IPS-15b (cell line): ENCODE results near the gene PSMD5.

ENCODE experiments used
- H3K27me3 ChIP-seq: one replicate; pipeline ENCODE4 v1.6.1; 2013; ENCODE audit warnings: low read length; ENCODE audit not compliant: control insufficient read depth, insufficient read depth
- H3K36me3 ChIP-seq: one replicate; pipeline ENCODE4 v1.6.1; 2013; ENCODE audit warnings: low read length; ENCODE audit not compliant: control insufficient read depth, insufficient read depth
- H3K4me1 ChIP-seq: one replicate; pipeline ENCODE4 v1.6.1; 2013; ENCODE audit warnings: mild to moderate bottlenecking, low read length; ENCODE audit not compliant: control insufficient read depth, insufficient read depth
- H3K4me3 ChIP-seq: one replicate; pipeline ENCODE4 v1.5.1; 2013; ENCODE audit warnings: low read depth, low read length
- H3K9ac ChIP-seq: one replicate; pipeline ENCODE4 v1.6.1; 2013; ENCODE audit warnings: low read depth, mild to moderate bottlenecking, low read length
- H3K9me3 ChIP-seq: one replicate; pipeline ENCODE4 v1.6.1; 2013; ENCODE audit warnings: mild to moderate bottlenecking, low read length; ENCODE audit not compliant: control insufficient read depth, insufficient read depth

The PSMD5 gene

DNA sequence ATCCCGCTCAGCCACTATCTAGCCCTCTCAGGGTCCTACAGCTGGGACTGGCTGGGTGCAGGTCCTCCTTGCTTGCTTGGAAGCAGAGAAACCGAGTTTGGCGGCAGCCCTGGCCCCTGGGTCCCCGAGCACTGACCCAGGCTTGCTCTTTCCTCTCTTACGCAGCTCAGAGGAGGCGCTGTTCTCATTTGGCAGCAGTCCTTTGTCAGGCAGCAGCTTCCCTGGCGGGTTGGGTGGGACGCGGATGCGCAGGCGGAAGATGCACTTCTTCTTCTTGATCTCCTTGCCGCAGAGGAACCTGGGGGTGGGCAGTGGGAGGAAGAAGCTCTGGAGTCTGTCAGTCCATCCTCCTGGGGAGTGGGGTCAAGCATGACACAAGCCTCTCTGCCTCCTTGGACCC lies 19.7 kb upstream of the PSMD5 start:
- H3K4me3 ChIP-seq = no peak overlapping the region
- no peaks in the 10 kb centered on the region for H3K27me3 ChIP-seq
- no peaks in the 10 kb centered on the region for H3K4me1 ChIP-seq
- H3K9me3 ChIP-seq = no peaks in the 10 kb centered on the region
- no peak overlapping the region for H3K9ac ChIP-seq
- peaks cover 31% of the 10 kb centered on the region for H3K36me3 ChIP-seq

DNA sequence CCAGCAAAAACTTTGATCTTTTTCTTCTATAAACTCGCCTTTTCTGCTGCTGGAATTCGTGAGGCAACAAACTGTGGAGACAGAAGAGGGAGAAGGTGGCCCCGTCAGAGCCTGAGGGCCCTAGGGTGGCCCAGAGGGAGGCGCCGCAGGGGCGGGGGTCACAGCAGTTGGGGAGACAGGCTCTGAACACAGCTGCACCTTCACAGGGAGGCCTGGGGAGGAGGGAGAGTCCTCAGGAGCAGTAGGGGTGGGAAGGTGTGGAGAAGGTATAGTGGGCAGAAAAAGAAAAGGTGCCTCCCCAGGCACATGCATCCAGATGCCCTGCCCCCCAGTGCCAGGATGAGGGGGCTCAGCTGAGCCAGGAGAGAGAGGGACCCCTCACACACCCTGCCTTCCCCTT lies 19.2 kb upstream of the PSMD5 start:
- Histone ChIP-seq H3K36me3 (peaks cover 34% of the 10 kb centered on the region), H3K4me3 (no peak overlapping the region), H3K27me3 (no peaks in the 10 kb centered on the region), H3K4me1 (no peaks in the 10 kb centered on the region), H3K9ac (no peak overlapping the region), H3K9me3 (no peaks in the 10 kb centered on the region)

DNA sequence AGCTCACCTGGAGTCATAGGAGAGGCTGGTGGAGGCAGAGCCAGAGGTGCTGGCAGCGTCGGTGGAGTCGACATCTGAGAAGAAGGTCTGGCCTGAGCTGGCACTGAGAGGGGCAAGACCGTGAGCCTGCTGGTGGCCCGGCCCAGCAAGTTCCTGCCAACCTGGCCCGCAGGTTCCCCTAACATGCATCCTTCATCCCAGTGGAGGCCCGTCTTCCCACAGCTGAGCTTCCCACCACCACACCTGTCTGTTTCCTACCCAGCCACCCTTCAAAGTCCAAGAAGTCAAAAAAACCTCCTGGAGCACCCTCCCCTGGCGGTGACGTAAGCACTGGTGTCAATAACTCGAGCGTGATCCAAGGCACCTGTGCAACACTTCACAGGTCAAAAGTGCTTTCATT lies 17.4 kb upstream of the PSMD5 start:
- H3K4me1 ChIP-seq = no peaks in the 10 kb centered on the region
- no peak overlapping the region for H3K9ac ChIP-seq
- H3K36me3 ChIP-seq = peaks cover 29% of the 10 kb centered on the region
- no peaks in the 10 kb centered on the region for H3K9me3 ChIP-seq
- H3K27me3 ChIP-seq = no peaks in the 10 kb centered on the region
- no peak overlapping the region for H3K4me3 ChIP-seq

DNA sequence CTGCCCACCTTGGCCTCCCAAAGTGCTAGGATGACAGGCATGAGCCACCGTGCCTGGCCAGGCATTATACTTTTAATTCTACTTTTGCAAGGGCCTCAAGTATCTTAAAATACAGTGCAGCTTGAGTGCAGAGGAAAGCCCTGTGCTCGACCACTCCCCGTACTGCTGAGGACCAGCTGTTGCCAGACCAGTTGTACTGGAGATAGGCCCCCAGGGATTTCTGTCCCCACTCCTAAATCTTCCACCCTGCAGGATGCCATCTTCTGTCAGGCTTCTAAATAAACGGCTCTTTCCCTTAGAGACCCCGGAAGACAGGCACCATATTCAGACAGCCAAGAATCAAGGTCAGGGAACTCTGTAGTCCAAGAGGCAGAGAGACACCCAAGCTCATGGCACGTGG lies 16.6 kb upstream of the PSMD5 start:
- Histone ChIP-seq H3K9me3 (no peaks in the 10 kb centered on the region), H3K27me3 (no peaks in the 10 kb centered on the region), H3K4me3 (no peak overlapping the region), H3K36me3 (peaks cover 29% of the 10 kb centered on the region), H3K4me1 (no peaks in the 10 kb centered on the region), H3K9ac (no peak overlapping the region)

DNA sequence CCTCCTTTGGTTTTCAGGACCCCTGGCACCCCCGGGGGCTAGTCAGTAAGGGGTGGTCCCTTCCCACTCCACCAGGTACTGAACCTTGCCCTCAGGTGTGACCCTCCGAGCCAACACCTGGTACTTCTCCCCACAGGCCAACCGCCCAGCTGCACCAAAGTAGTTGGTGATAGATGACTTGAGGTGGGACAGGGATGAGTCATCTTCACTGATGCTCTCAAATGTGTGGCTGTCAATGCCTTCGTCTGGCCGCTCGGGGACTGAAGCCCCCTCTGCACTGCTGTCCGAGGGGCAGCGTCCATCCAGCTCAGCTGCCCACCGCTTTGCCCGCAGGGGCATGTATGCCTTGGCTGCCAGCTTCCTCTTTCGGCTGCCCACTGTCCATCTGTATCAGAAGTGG lies 15.2 kb upstream of the PSMD5 start:
- H3K27me3 ChIP-seq = no peaks in the 10 kb centered on the region
- no peak overlapping the region for H3K9ac ChIP-seq
- peaks cover 22% of the 10 kb centered on the region for H3K36me3 ChIP-seq
- peaks cover under 1% of the 10 kb centered on the region for H3K4me1 ChIP-seq
- no peak overlapping the region for H3K4me3 ChIP-seq
- H3K9me3 ChIP-seq = no peaks in the 10 kb centered on the region

DNA sequence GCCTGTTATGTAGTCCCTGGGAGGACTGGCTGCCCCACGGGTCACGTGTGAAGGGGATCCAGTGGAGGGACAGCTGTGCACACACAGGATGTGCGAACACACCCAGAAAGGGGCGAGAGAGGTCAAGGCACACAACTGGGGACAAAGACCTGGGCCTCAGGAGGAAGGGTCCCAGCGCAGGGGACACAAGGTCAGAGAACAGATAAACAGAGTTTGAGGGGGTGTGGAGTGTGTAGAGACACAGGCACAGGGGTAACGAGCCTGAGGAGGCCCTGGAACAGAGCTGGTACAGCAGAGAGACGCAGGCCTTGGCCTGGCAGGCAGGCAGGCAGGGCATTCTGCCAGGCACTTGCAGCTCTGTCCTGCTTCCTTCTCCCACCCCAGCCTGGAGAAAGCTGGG lies 14.8 kb upstream of the PSMD5 start:
- Histone ChIP-seq H3K9me3 (no peaks in the 10 kb centered on the region), H3K9ac (no peak overlapping the region), H3K4me3 (no peak overlapping the region), H3K27me3 (no peaks in the 10 kb centered on the region), H3K4me1 (peaks cover 5% of the 10 kb centered on the region), H3K36me3 (peaks cover 22% of the 10 kb centered on the region)

DNA sequence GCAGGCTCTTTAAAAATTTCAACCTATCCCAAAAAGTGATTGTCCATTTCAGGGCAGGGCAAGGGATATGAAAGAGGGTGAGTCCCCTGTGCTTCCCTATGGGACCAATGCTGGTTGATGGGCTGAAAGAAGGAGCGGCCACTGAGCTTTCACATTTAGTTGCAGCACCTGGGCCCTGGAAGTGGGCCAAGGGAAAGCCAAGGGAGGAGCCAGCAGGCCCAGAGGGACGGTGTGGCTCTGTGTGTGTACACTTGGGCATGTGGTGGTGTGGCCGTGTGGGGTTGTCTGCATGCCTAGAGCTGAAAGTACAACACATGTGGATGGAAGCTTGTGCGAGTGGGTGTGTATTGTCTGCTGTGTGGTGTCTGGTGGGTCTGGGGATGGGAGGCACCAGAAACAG lies 14.0 kb upstream of the PSMD5 start:
- H3K4me1 ChIP-seq = peaks cover 12% of the 10 kb centered on the region
- no peak overlapping the region for H3K4me3 ChIP-seq
- H3K27me3 ChIP-seq = no peaks in the 10 kb centered on the region
- H3K9me3 ChIP-seq = no peaks in the 10 kb centered on the region
- no peak overlapping the region for H3K9ac ChIP-seq
- H3K36me3 ChIP-seq = peaks cover 18% of the 10 kb centered on the region

DNA sequence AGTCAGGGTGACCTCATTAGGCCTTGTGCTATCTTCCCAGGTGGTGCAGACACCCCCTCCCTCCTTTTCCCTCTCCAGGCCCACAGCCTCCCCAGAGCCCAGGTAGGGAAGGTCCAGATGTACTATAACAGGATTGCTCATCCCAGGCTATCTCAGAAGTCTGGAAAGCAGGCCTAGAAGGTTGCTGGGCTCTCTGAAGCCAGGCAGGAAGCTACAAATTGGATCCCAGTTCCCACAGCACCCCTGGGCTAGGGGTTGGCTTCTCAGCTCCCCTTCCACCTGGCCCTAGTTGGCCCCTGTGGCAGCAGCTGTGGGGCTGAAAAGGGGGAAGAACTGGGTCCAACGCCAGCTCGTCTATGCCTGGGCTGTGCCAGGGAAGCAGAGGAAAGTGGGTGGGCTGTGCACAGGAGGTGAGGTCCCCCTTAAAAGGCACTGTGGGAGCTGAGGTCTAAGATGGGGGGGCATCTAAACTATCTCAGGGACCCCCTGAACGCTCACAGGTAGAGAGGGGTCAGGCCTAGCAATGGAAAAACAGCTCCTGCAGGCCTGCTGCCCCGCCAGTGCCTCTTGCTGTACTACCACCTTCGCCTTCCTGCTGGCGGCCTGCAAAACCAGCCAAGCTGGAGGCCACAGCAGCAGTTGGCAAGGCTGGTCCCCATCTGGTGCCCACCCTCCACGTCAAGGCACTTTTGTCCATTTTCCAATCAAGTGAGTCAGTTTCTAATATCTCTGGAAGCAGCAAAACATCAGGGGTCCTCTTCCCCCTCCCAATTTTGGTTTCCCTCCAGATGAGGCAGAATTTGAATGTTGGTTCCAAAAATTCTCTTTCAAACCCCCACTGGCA lies 13.3 kb upstream of the PSMD5 start:
- H3K9me3 ChIP-seq = no peaks in the 10 kb centered on the region
- H3K27me3 ChIP-seq = no peaks in the 10 kb centered on the region
- H3K4me3 ChIP-seq = no peak overlapping the region
- H3K9ac ChIP-seq = no peak overlapping the region
- peaks cover 15% of the 10 kb centered on the region for H3K36me3 ChIP-seq
- peaks cover 16% of the 10 kb centered on the region for H3K4me1 ChIP-seq

DNA sequence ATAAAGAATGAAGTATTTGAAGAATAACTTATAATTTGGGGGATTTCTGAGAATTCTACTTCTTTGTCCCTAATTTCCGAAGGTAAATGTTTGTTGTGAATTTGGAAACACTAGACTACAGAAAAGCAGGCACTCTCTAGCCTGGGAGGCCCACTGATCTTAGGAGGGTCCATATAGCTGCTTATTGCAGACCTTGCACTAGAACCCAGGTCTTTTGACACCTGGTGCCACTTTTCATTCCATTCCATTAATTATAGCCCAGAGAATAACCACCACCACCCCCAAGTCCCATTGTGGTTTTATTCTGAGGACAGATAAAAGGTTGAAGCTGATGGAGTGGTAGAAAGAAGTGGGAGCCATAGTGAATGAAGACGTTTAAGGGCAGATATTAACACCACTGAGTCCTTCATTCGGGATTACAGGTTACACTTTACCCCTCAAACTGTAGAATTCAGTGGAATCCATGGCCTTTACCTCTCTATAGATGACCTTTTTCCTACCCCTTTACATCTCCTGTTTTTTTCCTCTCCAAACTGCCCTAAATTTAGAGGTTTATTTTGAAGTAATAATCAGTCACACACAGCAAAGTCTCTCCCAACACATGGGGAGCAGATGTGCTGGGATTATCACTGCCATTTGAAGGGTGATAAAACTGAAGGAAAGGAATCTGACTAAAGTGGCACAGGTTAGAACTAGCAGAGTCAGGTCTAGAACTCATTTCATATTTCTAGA lies 12.0 kb upstream of the PSMD5 start:
- Histone ChIP-seq H3K4me1 (peaks cover 16% of the 10 kb centered on the region), H3K27me3 (no peaks in the 10 kb centered on the region), H3K9ac (no peak overlapping the region), H3K4me3 (no peak overlapping the region), H3K9me3 (no peaks in the 10 kb centered on the region), H3K36me3 (peaks cover 9% of the 10 kb centered on the region)

DNA sequence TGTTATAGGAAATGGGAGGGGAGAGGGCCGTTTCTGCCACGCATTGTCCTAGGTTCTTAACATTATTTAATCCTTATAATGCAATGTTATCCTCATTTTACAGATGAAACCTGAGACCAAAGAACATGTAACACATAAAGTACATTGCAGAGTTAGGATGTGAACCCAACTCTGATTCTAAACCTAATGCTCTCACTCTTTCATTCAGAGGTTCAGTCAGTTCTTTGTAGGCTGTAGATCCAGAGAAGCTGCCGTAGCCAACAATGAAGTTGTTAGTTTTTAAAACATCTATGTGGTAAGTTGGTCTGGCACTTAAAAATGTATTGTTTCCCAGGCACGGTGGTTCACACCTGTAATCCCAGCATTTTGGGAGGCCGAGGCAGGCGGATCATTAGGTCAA lies 10.5 kb upstream of the PSMD5 start:
- no peak overlapping the region for H3K9ac ChIP-seq
- H3K9me3 ChIP-seq = no peaks in the 10 kb centered on the region
- no peaks in the 10 kb centered on the region for H3K27me3 ChIP-seq
- H3K36me3 ChIP-seq = peaks cover 9% of the 10 kb centered on the region
- H3K4me3 ChIP-seq = no peak overlapping the region
- H3K4me1 ChIP-seq = peaks cover 16% of the 10 kb centered on the region

DNA sequence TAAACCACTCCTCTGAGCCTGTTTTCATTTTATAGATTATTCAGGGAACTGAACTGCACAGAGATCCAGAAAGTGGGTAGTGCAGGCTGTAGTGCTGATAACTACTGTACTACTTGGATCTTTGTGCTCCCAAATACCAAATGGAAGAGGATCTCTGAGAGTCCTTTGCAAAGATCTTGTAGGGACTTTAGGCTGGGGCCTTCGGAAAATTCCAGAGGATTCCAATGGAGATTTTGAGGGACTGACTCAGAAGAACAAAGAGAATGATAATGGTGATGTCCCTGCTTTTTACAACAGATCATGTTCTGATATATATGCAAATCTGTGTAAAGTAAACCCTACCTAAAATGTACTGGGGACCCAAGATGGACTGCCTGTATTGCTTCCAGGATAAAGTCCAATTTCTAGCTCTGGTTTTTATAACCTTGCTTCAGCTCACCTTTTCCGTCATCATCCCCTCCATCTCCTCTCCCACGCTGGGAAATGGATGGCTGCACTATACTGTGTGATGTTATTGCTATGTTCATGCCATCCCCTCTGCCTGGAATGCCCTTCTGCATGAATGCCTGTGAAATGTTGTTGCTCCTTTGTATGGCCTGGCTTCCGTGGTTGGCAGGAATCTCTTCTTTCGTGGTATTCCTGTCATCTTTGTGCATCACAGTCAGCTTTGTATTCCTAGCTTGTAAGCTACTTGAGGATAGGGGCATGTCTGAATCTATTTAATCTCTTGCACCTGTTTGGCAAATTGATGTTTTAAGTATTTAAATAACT lies 9.7 kb upstream of the PSMD5 start:
- Histone ChIP-seq H3K4me3 (no peak overlapping the region), H3K36me3 (peaks cover 3% of the 10 kb centered on the region), H3K9ac (no peak overlapping the region), H3K27me3 (no peaks in the 10 kb centered on the region), H3K4me1 (peaks cover 16% of the 10 kb centered on the region), H3K9me3 (no peaks in the 10 kb centered on the region)
